ENCODE data around the gene JAG2. TPM values are rescaled to one million over a fixed set of nuclear protein-coding genes. Genes with fewer than 3 reads are reported as not detected.

The JAG2 gene
- total and polyA plus RNA-seq, 8 donors: 9.9 to 38.3 (median 11.0) TPM

DNA sequence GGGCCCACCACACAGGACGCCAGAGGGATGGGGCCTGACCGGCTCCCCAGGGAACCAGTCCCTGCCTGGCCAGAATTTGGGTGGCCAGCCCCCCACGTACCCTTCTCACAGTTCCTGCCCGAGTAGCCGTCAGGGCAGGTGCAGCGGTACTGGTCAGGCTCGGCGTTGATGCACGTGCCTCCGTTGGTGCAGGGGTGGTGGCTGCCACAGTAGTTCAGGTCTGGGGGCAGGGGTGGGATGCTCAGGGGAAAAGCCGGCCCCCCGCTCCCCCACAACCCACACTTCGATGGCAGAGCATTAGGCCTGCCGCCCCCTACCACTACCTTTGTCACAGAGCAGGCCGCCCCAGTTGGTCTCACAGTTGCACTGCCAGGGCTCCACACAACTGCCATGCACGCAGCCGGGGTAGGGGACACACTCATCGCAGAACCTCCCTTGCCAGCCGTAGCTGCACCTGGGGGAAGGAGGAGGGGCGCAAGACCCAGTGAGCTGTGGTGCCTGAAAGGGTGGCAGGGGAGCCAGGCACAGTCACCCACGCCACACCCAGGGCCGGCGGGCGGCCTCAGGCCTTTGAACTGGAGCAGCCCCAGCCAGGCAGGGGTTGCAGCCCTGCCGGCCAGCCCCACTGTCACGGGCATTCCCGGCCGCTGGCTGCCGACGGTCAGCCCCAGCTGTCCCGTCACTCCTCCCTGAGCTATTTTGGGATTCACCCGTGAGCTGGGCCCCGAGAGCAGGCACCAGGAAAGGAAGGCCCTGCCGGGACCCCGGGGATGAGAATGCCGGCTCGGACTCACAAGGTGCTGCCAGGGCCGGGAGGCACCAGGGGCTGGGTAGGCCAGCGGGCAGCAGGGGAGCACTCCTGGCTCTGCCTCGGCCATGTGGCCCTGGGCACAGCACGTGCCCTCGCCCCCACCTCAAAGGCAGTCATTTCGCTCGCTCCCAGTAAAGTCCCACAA lies 16.5 kb downstream of the JAG2 start:
- intact Hi-C loops (cut with DNase I): no loop called here
- Histone ChIP-seq H3K27me3 (no peaks in the 10 kb centered on the region), H3K9me3 (no peaks in the 10 kb centered on the region), H3K27ac (no peak overlapping the region), H3K4me1 (no peaks in the 10 kb centered on the region), H3K36me3 (no peaks in the 10 kb centered on the region), H3K4me3 (no peak overlapping the region)
- ATAC-seq (no peak), FAIRE-seq (no peak), DNase-seq (peak in 2 of 6 donors; percentile 54 to 66)
- TF ChIP-seq, protein P1, sequence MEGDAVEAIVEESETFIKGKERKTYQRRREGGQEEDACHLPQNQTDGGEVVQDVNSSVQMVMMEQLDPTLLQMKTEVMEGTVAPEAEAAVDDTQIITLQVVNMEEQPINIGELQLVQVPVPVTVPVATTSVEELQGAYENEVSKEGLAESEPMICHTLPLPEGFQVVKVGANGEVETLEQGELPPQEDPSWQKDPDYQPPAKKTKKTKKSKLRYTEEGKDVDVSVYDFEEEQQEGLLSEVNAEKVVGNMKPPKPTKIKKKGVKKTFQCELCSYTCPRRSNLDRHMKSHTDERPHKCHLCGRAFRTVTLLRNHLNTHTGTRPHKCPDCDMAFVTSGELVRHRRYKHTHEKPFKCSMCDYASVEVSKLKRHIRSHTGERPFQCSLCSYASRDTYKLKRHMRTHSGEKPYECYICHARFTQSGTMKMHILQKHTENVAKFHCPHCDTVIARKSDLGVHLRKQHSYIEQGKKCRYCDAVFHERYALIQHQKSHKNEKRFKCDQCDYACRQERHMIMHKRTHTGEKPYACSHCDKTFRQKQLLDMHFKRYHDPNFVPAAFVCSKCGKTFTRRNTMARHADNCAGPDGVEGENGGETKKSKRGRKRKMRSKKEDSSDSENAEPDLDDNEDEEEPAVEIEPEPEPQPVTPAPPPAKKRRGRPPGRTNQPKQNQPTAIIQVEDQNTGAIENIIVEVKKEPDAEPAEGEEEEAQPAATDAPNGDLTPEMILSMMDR (IDR thresholded peaks at IDR 0.05): no peak
- 92 to 94% methylated on average over 43 to 44 of the region's 44 CpGs for WGBS, 2 donors

DNA sequence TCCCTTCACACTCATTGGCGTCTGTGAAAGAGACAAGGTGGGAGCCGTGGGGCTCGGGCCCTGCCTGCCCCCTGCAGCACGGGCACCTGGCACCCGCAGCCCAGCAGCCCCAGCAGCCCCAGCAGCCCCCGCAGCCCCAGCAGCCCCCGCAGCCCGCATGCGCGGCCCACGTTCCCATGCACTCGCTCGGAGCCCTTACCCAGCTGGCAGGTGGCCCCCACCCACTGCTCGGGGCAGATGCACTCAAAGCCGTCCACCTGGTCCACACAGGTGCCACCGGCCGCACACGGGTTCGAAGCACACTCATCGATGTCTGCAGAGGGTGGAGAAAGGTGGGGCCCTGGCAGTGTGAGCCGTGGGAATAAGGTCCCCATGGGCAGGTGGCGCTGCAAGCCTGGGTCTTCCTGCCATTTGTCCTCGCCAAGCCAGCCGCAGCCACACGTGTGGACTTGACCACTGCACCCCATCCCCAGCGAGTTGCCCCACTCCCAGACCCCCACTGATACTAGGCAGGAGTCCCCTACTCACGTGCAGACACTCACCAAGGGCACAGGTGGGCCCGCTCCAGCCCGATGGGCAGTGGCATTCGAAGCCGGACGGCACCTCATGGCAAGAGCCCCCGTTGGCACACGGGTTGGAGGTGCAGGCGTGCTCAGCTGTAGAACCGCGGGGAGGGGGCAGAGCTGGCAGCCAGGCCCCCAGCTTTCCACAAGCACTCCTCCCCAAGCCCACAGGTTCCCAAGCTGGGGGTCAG lies 17.3 kb downstream of the JAG2 start:
- no peaks in the 10 kb centered on the region for H3K36me3 ChIP-seq
- no peak overlapping the region for H3K27ac ChIP-seq
- no peak for ATAC-seq
- intact Hi-C loops (cut with DNase I): no loop called here
- no peaks in the 10 kb centered on the region for H3K9me3 ChIP-seq
- TF ChIP-seq, protein P1 (IDR thresholded peaks at IDR 0.05): no peak
- no peaks in the 10 kb centered on the region for H3K27me3 ChIP-seq
- WGBS, 2 donors: 87 to 90% methylated on average over 34 to 37 of the region's 37 CpGs
- FAIRE-seq: no peak
- peak in 4 of 6 donors; percentile 2 to 76 (median 38) for DNase-seq
- no peaks in the 10 kb centered on the region for H3K4me1 ChIP-seq
- no peak overlapping the region for H3K4me3 ChIP-seq

DNA sequence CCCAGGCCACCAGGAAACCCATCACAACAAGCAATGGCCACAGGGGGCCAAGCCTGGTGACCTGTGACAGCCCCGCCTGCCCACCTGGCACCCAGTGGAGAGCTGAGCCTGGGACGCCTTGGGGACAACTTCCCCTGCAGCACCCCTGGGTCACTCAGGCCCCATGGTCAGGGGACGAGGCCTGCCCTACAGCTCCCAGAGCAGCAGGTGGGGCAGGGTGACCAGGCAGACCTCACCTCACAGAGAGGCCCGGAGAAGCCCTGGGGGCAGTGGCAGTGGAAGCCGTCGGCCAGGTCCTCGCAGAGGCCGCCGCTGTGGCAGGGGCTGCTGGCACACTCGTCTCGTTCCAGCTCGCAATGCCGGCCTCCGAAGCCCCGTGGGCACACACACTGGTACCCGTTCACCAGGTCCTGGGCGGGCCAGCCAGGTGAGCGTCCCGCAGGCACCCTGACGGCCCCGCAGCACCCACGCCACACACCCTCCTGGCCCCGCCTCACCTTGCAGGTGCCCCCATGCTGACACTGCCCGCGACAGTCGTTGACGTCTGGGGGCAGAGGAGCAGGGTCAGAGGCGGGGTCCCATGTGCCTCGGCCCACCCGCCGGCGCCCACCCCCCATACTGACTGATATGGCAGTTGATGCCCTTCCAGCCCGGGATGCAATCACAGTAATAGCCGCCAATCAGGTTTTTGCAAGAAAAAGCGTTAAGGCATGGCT lies 18.1 kb downstream of the JAG2 start:
- WGBS, 2 donors: 90 to 94% methylated on average over 29 to 35 of the region's 35 CpGs
- TF ChIP-seq, protein P1 (IDR thresholded peaks at IDR 0.05): no peak
- H3K4me3 ChIP-seq: no peak overlapping the region
- ATAC-seq (no peak), DNase-seq (peak in 4 of 6 donors; percentile 2 to 80 (median 38)), FAIRE-seq (no peak)
- H3K9me3 ChIP-seq: no peaks in the 10 kb centered on the region
- no peaks in the 10 kb centered on the region for H3K36me3 ChIP-seq
- intact Hi-C loops (cut with DNase I): no loop called here
- no peak overlapping the region for H3K27ac ChIP-seq
- no peaks in the 10 kb centered on the region for H3K27me3 ChIP-seq
- no peaks in the 10 kb centered on the region for H3K4me1 ChIP-seq

GRCh38 chr14:105150026-105150367 lies 18.6 kb downstream of the JAG2 start:
- 83 to 96% methylated on average over 2 to 4 of the region's 4 CpGs for WGBS, 2 donors

More at GRCh38 chr14:105150026-105150367, 18.6 kb downstream of the JAG2 start:
- H3K27me3 ChIP-seq: no peaks in the 10 kb centered on the region
- no peak for FAIRE-seq
- TF ChIP-seq, protein P1 (IDR thresholded peaks at IDR 0.05): no peak
- no peaks in the 10 kb centered on the region for H3K36me3 ChIP-seq
- DNase-seq: no peak
- no peak overlapping the region for H3K27ac ChIP-seq
- ATAC-seq: no peak
- H3K9me3 ChIP-seq: no peaks in the 10 kb centered on the region
- H3K4me3 ChIP-seq: no peak overlapping the region
- H3K4me1 ChIP-seq: no peaks in the 10 kb centered on the region
- intact Hi-C loops (cut with DNase I): no loop called here
